ENCODE measurements around the gene USP28.

USP28 gene

DNA sequence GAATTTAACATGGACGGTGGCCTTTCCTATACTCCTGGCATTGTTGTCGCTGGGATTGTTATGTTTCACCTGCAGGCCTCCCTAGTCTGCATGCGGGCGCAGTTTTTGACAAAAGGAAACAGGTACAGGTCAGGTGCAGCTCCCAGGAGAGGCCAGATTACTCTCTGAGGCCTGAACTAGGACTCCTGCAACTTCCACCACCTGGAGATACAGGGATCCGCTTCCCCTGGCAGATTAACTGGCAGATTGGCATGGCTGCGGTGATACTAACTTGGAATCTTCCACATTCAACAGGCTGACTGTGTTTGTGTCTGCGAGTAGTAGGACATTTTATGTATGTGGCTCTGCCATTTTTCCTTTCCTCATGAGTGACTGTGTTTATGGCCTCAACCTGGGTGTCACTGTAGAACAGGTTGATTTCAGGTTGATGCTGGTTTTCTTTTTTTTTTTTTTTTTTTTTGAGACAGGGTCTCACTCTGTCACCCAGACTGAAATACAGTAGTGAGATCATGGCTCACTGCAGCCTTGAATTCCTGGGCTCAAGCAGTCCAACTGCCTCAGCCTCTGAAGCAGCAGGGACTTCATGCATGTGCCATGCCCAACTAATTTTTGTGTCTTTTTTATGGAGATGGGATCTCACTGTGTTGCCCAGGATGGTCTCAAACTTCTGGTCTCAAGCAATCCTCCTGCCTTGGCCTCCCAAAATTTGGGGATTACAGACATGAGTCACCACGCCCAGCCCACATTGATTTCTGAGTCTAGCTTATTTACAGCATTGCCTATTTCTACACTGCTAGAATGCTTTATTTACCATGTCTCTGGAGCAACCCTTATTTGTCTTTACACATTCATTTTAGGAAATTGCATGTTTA is 1.7 kb upstream of the USP28 start:
- no peak for DNase-seq

DNA sequence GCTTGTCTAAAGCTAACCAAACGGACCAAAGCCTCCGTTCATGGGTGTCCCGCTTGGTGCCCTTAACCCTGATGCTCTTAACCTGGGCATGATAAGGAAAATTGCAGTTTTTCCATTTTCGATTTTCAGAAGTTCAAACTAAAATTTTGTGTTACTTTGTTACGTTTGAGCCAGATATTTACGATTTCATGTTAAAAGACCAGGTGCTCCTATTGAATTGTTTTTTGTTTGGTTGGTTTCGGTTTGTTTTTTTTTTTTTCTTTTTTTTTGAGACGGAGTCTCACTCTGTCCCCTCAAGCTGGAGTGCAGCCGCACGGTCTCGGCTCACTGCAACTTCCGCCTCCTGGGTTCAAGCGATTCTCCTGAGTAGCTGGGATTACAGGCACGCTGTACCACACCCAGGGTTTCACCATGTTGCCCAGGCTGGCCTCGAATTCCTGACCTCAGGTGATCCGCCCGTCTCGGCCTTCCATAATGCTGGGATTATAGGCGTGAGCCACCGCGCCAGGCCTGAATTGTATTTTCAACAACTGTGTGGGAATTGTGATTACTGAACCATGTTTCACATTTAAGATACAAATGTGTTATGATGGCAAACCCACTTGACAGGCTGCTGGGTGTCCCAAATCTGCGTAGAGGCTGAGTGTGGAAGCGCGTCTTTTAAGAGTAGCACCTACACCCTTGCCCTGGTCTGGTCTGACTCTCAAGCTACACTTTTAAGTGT is 864 bp upstream of the USP28 start:
- no peak for DNase-seq

DNA sequence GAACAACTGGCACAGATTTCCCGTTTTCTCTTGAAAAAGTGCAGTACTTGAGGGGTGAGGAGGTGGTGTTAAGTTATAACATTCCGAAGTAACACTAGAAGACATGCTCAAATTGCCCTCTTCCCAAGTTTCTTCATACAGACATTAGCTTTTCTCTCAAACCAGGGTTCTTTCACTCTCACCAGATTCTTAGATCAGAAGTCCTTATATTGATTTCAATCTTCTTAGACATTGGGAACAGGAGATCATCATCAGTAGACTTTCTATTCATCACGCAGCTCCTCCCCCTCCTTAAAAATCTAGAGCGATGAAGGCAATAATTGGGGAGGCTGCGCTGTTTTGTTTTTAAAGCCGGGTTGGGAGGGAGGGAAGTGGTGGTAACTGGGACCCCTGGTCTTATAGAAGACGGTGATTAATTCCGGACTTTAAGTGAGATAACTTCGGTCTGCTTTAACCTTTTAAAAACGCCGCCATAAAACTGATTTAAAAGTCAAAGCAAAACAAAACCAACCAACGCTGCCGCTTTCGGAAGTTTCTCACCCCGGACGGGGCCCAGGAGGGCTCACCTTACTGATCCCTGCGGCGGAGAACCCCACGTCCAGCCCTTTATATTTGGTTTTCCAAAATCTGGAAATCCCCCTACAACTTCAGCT is 665 bp downstream of the USP28 start:
- no peak for DNase-seq

- no peak for DNase-seq
Measured at GRCh38 chr11:113874096-113874495, 1.3 kb downstream of the USP28 start.

- DNase-seq: no peak
Measured at GRCh38 chr11:113873236-113873626, 2.1 kb downstream of the USP28 start.

DNA sequence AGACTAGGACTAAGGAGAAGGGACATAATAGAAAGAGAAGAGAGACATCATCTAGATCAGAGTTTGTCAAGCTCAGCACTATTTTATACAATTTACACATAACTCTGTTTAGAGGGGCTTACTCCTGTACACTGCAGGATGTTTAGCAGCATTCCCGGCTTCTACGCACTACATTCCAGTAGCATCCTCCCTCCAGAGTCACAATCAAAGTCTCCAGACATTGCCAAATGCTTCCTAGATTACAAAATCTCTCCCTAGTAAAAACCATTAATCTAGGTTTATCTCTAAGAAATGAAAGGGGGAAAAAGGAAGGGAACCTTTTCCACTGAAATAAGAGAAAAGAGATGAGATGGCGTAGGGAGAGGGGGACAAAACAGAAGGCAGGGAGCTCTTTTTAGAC is 4.0 kb downstream of the USP28 start:
- no peak for DNase-seq

DNA sequence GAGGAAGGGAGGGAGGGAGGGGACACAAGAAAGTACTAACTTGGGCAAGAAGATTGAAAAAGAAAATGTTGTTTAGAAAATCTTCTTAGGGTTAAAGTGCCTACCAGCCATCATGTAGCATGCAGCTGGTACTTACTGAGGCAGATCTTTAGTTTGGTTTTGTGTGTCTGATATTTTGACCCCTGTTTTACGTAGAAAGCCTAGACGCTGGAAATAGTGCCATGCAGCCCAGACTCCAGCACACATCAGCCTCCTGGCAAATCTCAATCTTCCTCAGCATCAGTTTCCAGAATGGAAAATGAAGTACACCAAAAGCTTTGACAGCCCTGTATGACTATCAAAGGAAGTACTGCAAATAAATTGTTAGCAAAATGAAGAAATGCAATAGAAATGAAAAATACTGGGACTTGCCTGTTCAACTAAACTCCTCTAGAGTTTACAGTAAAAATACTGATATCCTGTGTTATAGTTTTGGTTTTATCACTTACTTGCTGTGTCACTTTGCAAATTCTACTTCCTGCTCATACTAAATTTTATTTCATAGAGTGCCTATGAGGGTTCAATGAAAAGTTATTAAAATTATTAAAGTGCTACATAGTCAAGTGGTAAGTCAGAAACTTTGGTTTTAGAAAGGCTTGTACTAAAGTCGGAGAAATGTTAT is 7.4 kb downstream of the USP28 start:
- no peak for DNase-seq

- DNase-seq: no peak
Measured at GRCh38 chr11:113865873-113866272, 9.5 kb downstream of the USP28 start.

DNA sequence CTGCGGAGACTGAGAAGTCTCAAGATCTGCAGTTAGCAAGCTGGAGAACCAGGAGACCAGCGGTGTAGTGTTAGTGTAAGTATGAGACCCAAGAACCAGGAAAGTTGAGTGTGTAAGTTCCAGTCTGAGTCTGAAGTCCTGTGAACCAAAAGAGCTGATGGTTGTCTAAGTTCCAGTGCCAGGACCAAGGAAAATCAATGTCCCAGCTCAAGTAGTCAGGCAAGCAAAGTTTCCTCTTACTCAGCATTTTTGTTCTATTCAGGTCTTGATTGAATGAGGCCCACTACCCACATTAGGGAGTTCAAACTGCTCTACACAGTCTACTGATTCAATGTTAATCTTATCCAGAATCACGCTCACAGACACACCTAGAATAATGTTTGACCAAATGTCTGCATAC is 11.0 kb downstream of the USP28 start:
- DNase-seq: no peak

GRCh38 chr11:113862435-113862834 is 12.9 kb downstream of the USP28 start:
- DNase-seq: no peak

DNA sequence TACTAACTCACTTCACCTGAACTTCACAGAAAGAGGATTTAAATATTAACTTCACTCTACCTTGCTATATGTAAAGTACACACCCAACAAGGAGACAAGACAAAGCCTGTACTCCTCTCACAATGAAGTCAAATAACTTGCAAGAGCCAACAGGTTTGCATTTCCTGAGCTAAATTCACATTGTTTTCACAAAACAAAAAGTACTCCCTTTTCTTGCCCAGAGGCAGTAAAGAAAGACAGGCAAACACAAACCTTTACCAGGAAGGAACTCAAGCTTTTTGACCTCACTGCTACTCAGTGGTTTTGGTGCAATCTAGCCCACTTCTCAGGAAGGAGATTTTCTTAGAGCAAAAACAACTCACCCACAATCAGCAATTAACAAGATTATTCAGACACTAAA is 15.7 kb downstream of the USP28 start:
- no peak for DNase-seq

DNA sequence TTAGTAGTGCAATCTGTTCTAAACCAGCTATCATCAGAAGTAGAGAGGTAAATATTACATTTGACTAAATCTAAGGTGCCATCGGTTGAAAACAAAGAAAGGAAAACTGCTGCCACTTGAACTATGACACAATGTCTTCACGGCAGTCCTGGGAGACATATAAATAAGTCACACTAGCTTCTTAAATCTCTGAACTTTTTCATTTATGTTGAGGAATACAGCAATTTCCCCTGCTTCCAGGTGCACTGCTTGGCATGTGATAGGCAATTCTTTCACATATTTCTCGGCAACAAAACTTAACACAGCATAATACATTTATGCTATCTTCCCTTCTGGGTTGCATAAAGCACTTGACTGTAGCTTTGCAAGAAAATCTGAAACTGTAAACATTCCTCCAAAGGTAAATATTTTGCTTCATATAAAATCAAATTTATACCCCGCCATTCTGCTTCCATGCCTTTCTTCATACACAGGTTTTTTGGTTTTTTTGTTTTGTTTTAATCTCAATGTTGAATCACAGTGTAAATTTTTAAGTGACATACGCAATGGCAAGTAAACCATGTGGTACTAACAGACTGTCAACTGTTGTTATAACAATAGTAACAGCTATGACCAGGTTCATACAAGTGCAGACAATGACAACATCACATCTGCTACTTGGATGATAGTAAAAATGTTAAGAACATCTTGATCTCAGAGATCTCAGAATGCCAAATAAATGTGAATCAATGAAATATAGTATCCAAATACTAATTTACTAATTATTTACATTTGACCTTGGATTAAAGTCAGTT is 18.2 kb downstream of the USP28 start:
- no peak for DNase-seq

- no peak for DNase-seq
Measured at GRCh38 chr11:113855803-113856202, 19.6 kb downstream of the USP28 start.

DNA sequence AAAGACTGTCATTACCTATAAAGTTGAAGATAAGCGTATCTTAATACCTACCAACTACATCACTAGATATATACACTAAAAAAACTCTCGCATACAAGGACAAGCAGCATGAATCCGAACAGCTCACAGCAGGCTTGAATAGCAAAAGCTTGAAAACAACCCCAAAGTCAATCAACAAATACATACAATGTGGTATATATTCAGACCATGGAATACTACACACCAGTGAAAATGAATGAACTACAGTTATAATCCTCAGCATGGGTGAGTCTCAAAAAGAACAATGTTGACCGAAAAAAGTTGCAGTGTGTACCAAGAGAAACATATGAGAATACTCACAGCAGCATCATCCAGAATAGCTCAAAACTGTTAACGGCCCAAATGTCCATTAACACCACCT is 25.2 kb downstream of the USP28 start:
- no peak for DNase-seq

- no peak for DNase-seq
Measured at GRCh38 chr11:113849713-113850112, 25.7 kb downstream of the USP28 start.

GRCh38 chr11:113847580-113847979 is 27.8 kb downstream of the USP28 start:
- DNase-seq: no peak

- no peak for DNase-seq
Measured at GRCh38 chr11:113847111-113847510, 28.3 kb downstream of the USP28 start.

DNA sequence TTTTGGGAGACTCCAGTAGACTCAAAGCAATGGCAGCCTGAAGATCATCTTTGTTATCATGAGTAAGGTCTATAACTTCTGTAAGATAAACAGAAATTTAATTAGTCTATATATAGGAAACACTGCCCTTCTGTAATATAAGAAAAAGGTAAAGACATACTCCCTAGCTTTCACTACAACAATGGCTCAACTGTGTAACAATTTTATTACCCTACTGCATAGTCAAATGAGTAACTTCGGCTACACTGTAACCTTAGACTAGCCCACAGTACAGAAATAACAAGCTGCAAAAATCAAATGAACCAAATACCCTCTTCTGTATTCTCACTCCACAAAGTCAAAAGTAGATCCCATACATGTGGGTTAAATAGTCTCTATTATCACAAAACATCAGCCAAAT is 33.7 kb downstream of the USP28 start:
- no peak for DNase-seq

GRCh38 chr11:113840932-113841664 is 34.3 kb downstream of the USP28 start:
- DNase-seq: no peak

DNA sequence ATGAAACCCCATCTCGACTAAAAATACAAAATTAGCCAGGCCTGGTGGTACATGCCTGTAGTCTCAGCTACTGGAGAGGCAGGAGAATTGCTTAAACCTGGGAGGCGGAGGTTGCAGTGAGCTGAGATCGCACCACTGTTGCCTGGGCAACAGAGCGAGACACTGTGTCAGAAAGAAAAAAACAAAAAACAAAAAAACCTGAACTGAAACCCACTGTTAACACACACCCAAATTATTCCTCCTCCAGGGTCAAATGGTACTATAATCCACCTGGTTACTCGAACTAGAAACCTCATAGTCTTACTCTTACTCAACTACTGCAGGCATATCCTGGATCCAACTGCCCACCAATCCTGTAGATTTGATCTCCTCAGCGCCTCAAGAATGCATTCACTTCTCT is 35.5 kb downstream of the USP28 start:
- DNase-seq: no peak

- no peak for DNase-seq
Measured at GRCh38 chr11:113838005-113838404, 37.4 kb downstream of the USP28 start.

- no peak for DNase-seq
Measured at GRCh38 chr11:113835306-113835705, 40.1 kb downstream of the USP28 start.
